ENCODE results near the gene JUN. TPM values are rescaled to one million over a fixed set of nuclear protein-coding genes. Genes with fewer than 3 reads are reported as not detected.
"Not testable (repeated sequence)": the region's sequence is repeated elsewhere in the genome, so short reads cannot be mapped to it uniquely, and the experiment has no call there.

The JUN gene
- total and polyA plus RNA-seq, 2 donors (not counting 3 experiments of a cell fraction or from before 2014, with no cell fraction given): 88.3 to 89.3 TPM

DNA sequence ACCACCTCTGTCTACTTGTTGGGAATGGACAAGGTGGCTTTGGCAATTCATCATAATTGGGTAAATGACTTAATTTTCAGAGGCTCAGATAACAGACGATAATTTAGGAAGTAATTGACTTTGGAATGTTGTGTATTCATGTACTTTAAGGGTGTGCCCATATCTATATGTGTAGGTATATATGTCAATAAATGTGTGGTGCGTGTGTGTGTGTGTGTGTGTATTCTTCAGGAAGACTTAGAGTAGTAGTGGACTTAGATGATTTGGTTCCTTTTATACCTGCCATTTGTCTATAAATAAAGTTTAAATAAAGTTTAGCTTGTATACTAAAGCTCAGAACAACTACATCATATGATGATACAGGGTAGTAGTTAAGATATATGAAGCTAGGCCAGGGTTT lies 20.0 kb upstream of the JUN start:
- BruUV-seq (replicated peaks): no TSS peak
- CTCF ChIA-PET: no interaction called here

DNA sequence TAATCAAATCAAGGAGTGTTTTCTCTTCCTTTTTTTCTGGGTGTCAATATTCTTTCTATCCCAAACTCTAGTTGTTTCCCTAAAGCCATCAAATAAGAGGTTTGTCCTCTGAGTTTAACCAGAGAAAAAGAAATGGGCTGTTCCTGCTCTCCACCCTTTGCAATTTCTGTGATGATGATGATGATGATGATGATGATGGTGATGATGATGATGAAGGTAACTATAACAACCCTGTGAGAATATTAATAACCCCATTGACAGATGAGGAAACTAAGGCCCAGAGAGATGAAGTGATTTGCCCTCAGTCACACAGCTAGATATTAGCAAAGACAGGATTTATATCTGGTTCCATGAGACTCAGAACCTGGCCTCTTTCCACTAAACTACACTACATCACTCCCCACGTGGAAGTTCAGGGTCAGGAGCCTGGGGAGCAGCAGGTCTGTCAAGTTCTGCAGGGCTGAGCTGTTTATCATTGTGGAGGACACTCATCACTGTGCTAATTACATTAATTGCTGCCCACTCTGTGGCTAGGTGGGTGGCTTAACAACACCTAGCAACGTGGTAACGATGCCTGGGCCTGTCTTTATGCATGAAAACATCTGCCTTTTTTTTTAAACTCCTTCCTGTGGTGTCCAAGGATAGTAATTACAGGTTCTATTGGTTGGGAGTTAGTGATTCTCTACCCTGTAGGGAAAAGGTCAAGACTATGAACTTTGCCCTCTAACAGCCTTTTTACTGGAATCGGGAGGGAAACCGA lies 19.0 kb upstream of the JUN start:
- intact Hi-C loops (cut with micrococcal nuclease): no loop called here
- H3K4me3 ChIP-seq (replicated peaks in 1 of 3; ENCODE audit: insufficient read depth in 1 of 3, low read depth in 1 of 3, low read length in 3 of 3): no peak overlapping the region
- no TSS peak for BruUV-seq (replicated peaks)
- FAIRE-seq (no peak), DNase-seq (ENCODE audit: low read depth, low spot score) (no peak)
- no peak overlapping the region for H3K9ac ChIP-seq (replicated peaks; ENCODE audit: extremely low read depth, insufficient read depth, low read length)
- no peaks in the 10 kb centered on the region for H3K36me3 ChIP-seq (ENCODE audit: control insufficient read depth in 2 of 2, extremely low read depth in 1 of 2, insufficient read depth in 2 of 2, low read length in 2 of 2)
- dilution Hi-C loops (cut with MboI; ENCODE audit: extremely low pct_ligation_motif_present, low sequenced_read_pairs): no loop called here
- no peak overlapping the region for H3K27ac ChIP-seq (ENCODE audit: insufficient read depth, low read depth, low read length)
- TF ChIP-seq, protein P1, sequence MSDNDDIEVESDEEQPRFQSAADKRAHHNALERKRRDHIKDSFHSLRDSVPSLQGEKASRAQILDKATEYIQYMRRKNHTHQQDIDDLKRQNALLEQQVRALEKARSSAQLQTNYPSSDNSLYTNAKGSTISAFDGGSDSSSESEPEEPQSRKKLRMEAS (IDR thresholded peaks at IDR 0.05; ENCODE audit: insufficient read depth, insufficient read length): no peak
- TF ChIP-seq, protein P2, sequence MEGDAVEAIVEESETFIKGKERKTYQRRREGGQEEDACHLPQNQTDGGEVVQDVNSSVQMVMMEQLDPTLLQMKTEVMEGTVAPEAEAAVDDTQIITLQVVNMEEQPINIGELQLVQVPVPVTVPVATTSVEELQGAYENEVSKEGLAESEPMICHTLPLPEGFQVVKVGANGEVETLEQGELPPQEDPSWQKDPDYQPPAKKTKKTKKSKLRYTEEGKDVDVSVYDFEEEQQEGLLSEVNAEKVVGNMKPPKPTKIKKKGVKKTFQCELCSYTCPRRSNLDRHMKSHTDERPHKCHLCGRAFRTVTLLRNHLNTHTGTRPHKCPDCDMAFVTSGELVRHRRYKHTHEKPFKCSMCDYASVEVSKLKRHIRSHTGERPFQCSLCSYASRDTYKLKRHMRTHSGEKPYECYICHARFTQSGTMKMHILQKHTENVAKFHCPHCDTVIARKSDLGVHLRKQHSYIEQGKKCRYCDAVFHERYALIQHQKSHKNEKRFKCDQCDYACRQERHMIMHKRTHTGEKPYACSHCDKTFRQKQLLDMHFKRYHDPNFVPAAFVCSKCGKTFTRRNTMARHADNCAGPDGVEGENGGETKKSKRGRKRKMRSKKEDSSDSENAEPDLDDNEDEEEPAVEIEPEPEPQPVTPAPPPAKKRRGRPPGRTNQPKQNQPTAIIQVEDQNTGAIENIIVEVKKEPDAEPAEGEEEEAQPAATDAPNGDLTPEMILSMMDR (IDR thresholded peaks at IDR 0.05; ENCODE audit: extremely low read depth in 1 of 2, insufficient read depth in 1 of 2, low read depth in 1 of 2, low read length in 2 of 2): no peak
- TF ChIP-seq MYC (IDR thresholded peaks at IDR 0.05; ENCODE audit: low read depth, low read length) (no peak), POLR2AphosphoS5 (IDR thresholded peaks at IDR 0.05; ENCODE audit: insufficient read depth, low read depth, low read length) (no peak)
- H4K20me1 ChIP-seq (replicated peaks; ENCODE audit: control insufficient read depth, extremely low read depth, insufficient read depth, low read length): no peaks in the 10 kb centered on the region
- no peaks in the 10 kb centered on the region for H3K27me3 ChIP-seq (ENCODE audit: control insufficient read depth in 2 of 2, insufficient read depth in 2 of 2, low read length in 2 of 2)
- no peaks in the 10 kb centered on the region for H3K4me1 ChIP-seq (ENCODE audit: control insufficient read depth, extremely low read depth, insufficient read depth, low read length)
- H3K4me2 ChIP-seq (ENCODE audit: insufficient read depth, low read length): no peak overlapping the region
- H3K79me2 ChIP-seq (ENCODE audit: control insufficient read depth, insufficient read depth, low read length): no peaks in the 10 kb centered on the region
- H2AFZ ChIP-seq (ENCODE audit: low read depth, low read length): no peak overlapping the region
- no peaks in the 10 kb centered on the region for H3K9me1 ChIP-seq (replicated peaks; ENCODE audit: control insufficient read depth, extremely low read depth, insufficient read depth, low read length)
- ChIA-PET CTCF (interaction anchor here (0.6 to 1.2 kb wide), 3 partner anchors 11 to 1181 kb away, joined by 3 read pairs; no protein-coding TSS in a partner anchor), POLR2A (no interaction called here)
- H3K9me3 ChIP-seq (replicated peaks; ENCODE audit: control insufficient read depth, insufficient read depth, low read length): no peaks in the 10 kb centered on the region

More for the DNA sequence above, 20.0 kb upstream of the JUN start:
- dilution Hi-C loops (cut with MboI; ENCODE audit: extremely low pct_ligation_motif_present, low sequenced_read_pairs) (no loop called here), intact Hi-C loops (cut with micrococcal nuclease) (no loop called here)
- FAIRE-seq (peak; percentile 18), DNase-seq (ENCODE audit: low read depth, low spot score) (no peak)
- no peaks in the 10 kb centered on the region for H3K27me3 ChIP-seq (ENCODE audit: control insufficient read depth in 2 of 2, insufficient read depth in 2 of 2, low read length in 2 of 2)
- H3K4me1 ChIP-seq (ENCODE audit: control insufficient read depth, extremely low read depth, insufficient read depth, low read length): no peaks in the 10 kb centered on the region
- no peak overlapping the region for H3K4me3 ChIP-seq (replicated peaks in 1 of 3; ENCODE audit: insufficient read depth in 1 of 3, low read depth in 1 of 3, low read length in 3 of 3)
- no peak overlapping the region for H2AFZ ChIP-seq (ENCODE audit: low read depth, low read length)
- no peaks in the 10 kb centered on the region for H3K79me2 ChIP-seq (ENCODE audit: control insufficient read depth, insufficient read depth, low read length)
- H3K4me2 ChIP-seq (ENCODE audit: insufficient read depth, low read length): no peak overlapping the region
- POLR2A ChIA-PET: no interaction called here
- H3K36me3 ChIP-seq (ENCODE audit: control insufficient read depth in 2 of 2, extremely low read depth in 1 of 2, insufficient read depth in 2 of 2, low read length in 2 of 2): no peaks in the 10 kb centered on the region
- H4K20me1 ChIP-seq (replicated peaks; ENCODE audit: control insufficient read depth, extremely low read depth, insufficient read depth, low read length): no peaks in the 10 kb centered on the region
- no peak overlapping the region for H3K9ac ChIP-seq (replicated peaks; ENCODE audit: extremely low read depth, insufficient read depth, low read length)
- H3K9me3 ChIP-seq (replicated peaks; ENCODE audit: control insufficient read depth, insufficient read depth, low read length): no peaks in the 10 kb centered on the region
- no peaks in the 10 kb centered on the region for H3K9me1 ChIP-seq (replicated peaks; ENCODE audit: control insufficient read depth, extremely low read depth, insufficient read depth, low read length)
- no peak overlapping the region for H3K27ac ChIP-seq (ENCODE audit: insufficient read depth, low read depth, low read length)
- TF ChIP-seq MYC (IDR thresholded peaks at IDR 0.05; ENCODE audit: low read depth, low read length): no peak

DNA sequence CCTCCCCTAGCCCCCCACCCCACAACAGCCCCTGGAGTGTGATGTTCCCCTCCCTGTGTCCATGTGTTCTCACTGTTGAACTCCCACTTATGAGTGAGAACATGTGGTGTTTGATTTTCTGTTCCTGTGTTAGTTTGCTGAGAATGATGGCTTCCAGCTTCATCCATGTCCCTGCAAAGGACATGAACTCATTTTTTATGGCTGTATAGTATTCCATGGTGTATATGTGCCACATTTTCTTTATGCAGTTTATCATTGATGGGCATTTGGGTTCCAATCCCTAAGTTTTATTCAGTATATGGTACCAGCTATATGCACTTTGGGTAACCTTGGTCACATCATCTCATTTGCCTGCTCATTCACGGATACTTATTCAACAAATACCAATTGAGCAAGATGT lies 17.4 kb upstream of the JUN start:
- FAIRE-seq; H3K36me3 ChIP-seq (ENCODE audit: control insufficient read depth in 2 of 2, extremely low read depth in 1 of 2, insufficient read depth in 2 of 2, low read length in 2 of 2); H3K27me3 ChIP-seq (ENCODE audit: control insufficient read depth in 2 of 2, insufficient read depth in 2 of 2, low read length in 2 of 2); H2AFZ ChIP-seq (ENCODE audit: low read depth, low read length); H3K79me2 ChIP-seq (ENCODE audit: control insufficient read depth, insufficient read depth, low read length); H3K4me1 ChIP-seq (ENCODE audit: control insufficient read depth, extremely low read depth, insufficient read depth, low read length); H4K20me1 ChIP-seq (replicated peaks; ENCODE audit: control insufficient read depth, extremely low read depth, insufficient read depth, low read length); H3K4me2 ChIP-seq (ENCODE audit: insufficient read depth, low read length); H3K9me3 ChIP-seq (replicated peaks; ENCODE audit: control insufficient read depth, insufficient read depth, low read length); H3K4me3 ChIP-seq (replicated peaks in 1 of 3; ENCODE audit: insufficient read depth in 1 of 3, low read depth in 1 of 3, low read length in 3 of 3); CTCF ChIA-PET; H3K27ac ChIP-seq (ENCODE audit: insufficient read depth, low read depth, low read length); POLR2A ChIA-PET; dilution Hi-C loops (cut with MboI; ENCODE audit: extremely low pct_ligation_motif_present, low sequenced_read_pairs); BruUV-seq (replicated peaks); DNase-seq (ENCODE audit: low read depth, low spot score); H3K9ac ChIP-seq (replicated peaks; ENCODE audit: extremely low read depth, insufficient read depth, low read length); intact Hi-C loops (cut with micrococcal nuclease); H3K9me1 ChIP-seq (replicated peaks; ENCODE audit: control insufficient read depth, extremely low read depth, insufficient read depth, low read length): not testable (repeated sequence)

Measured in endothelial cell of umbilical vein (primary cell).